Measurements from ENCODE around the gene GBP5. TPM values are rescaled to one million over a fixed set of nuclear protein-coding genes. Genes with fewer than 3 reads are reported as not detected.
A peak's percentile ranks its signal among the peaks of the same experiment; 100 is the strongest.

Gene GBP5
- total and polyA plus RNA-seq, 2 of the 4 experiments (the other 2 are of a cell fraction): not detected

- Histone ChIP-seq H3K27me3 (ENCODE audit: control insufficient read depth, insufficient read depth, low read length) (no peaks in the 10 kb centered on the region), H3K9ac (ENCODE audit: low read depth, low read length) (no peak overlapping the region), H2AK9ac (replicated peaks; ENCODE audit: low read depth, low read length, poor library complexity) (no peak overlapping the region), H3K4me2 (ENCODE audit: low read depth, low read length) (no peak overlapping the region), H2BK120ac (ENCODE audit: low read depth, low read length) (no peak overlapping the region), H4K8ac (ENCODE audit: low read depth in 2 of 2, low read length in 2 of 2) (no peak overlapping the region), H3K79me1 (ENCODE audit: low read depth in 1 of 2, low read length in 2 of 2) (no peaks in the 10 kb centered on the region), H2BK20ac (ENCODE audit: low read depth, low read length) (no peak overlapping the region), H4K5ac (ENCODE audit: low read depth, low read length) (no peak overlapping the region), H3K4ac (ENCODE audit: low read depth, low read length) (no peak overlapping the region), H2BK5ac (ENCODE audit: low read depth, low read length, poor library complexity, severe bottlenecking) (no peak overlapping the region), H3K27ac (ENCODE audit: insufficient read depth, low read length) (no peak overlapping the region), H2BK15ac (ENCODE audit: low read depth, low read length) (no peak overlapping the region), H3K56ac (ENCODE audit: extremely low read depth, insufficient read depth, low read length) (no peak overlapping the region), H4K91ac (ENCODE audit: insufficient read depth, low read depth, low read length) (no peak overlapping the region), H2AK5ac (ENCODE audit: low read depth, low read length) (no peak overlapping the region), H3K14ac (replicated peaks; ENCODE audit: low read depth, low read length) (no peak overlapping the region; the same call in 1 of the 2 replicates), H3K9me3 (ENCODE audit: control insufficient read depth, insufficient read depth, low read length) (no peaks in the 10 kb centered on the region), H3K36me3 (ENCODE audit: control insufficient read depth, insufficient read depth, low read length) (no peaks in the 10 kb centered on the region), H3K18ac (ENCODE audit: low read depth, low read length) (no peak overlapping the region), H3K4me1 (ENCODE audit: control insufficient read depth, insufficient read depth, low read length) (no peaks in the 10 kb centered on the region), H3K4me3 (ENCODE audit: insufficient read depth, low read depth, low read length) (no peak overlapping the region), H3K9me1 (ENCODE audit: insufficient read depth, low read length) (no peaks in the 10 kb centered on the region), H2AFZ (replicated peaks; ENCODE audit: low read length, poor library complexity) (no peak overlapping the region), H3K23ac (ENCODE audit: low read depth, low read length) (no peak overlapping the region), H4K20me1 (ENCODE audit: insufficient read depth, low read length) (no peaks in the 10 kb centered on the region)
- no peak for DNase-seq
- intact Hi-C loops (cut with micrococcal nuclease) (no loop called here), dilution Hi-C loops (cut with HindIII; ENCODE audit: low sequenced_read_pairs, unreplicated experiment) (no loop called here), in situ Hi-C loops (cut with MboI; ENCODE audit: low sequenced_read_pairs) (no loop called here)
- POLR2A ChIA-PET (ENCODE audit: unreplicated experiment): no interaction called here
- ATAC-seq (ENCODE audit: low read depth): no peak
- no TSS peak for BruUV-seq (replicated peaks)
- CTCF ChIA-PET: interaction anchor here (0.6 kb wide), 1 partner anchor 1407 kb away, joined by 3 read pairs; no protein-coding TSS in a partner anchor
- no CpG with 5 or more reads among the region's 2 CpGs for WGBS, 2 experiments (ENCODE audit: extremely low coverage in 2 of 2, insufficient read length in 1 of 2)
- TF ChIP-seq MAFK (IDR thresholded peaks at IDR 0.05; ENCODE audit: low read depth, low read length): peak; percentile 94
- no peak for TF ChIP-seq SMC3 (IDR thresholded peaks at IDR 0.05; ENCODE audit: low read depth, low read length)
- no peak for TF ChIP-seq RFX5 (IDR thresholded peaks at IDR 0.05; ENCODE audit: low read depth, low read length)
- no peak for TF ChIP-seq ELK1 (IDR thresholded peaks at IDR 0.05; ENCODE audit: borderline replicate concordance, low read depth, low read length)
- TF ChIP-seq BHLHE40 (IDR thresholded peaks at IDR 0.05; ENCODE audit: low read depth, low read length): no peak
- TF ChIP-seq NFE2L2 (IDR thresholded peaks at IDR 0.05; ENCODE audit: low read depth, low read length): no peak
- no peak for TF ChIP-seq CHD1 (IDR thresholded peaks at IDR 0.05; ENCODE audit: low read depth, low read length)
Observed at GRCh38 chr1:89305493-89305892, 32.8 kb upstream of the GBP5 start.

Measured in IMR-90 (cell line).